CD4-positive, alpha-beta memory T cell (primary cell): ENCODE results near the gene FHAD1. TPM values are rescaled to one million over a fixed set of nuclear protein-coding genes. Genes with fewer than 3 reads are reported as not detected.

ENCODE experiments used
- CTCF ChIA-PET: fragments of 350-600 bp; sonication (Branson Sonifier 250); formaldehyde crosslinking; loops from one replicate; lab custom pipeline; 2021; ENCODE audit warnings: inconsistent platforms; ENCODE audit not compliant: partially characterized antibody; lab: Charles Lee
- POLR2A ChIA-PET: fragments of 350-600 bp; sonication (Branson Sonifier 250); formaldehyde crosslinking; loops from one replicate; lab custom pipeline; 2021; ENCODE audit not compliant: partially characterized antibody; lab: Charles Lee
- DNase-seq, 5 donors: peaks; one replicate each; pipeline versions ENCODE4 v3.0.0 to v3.0.0-alpha.2; 2020 to 2022; ENCODE audit warnings: mixed read lengths in 1 of 5
- H3K27ac ChIP-seq: one replicate; pipeline ENCODE4 v1.7.0; 2013; ENCODE audit warnings: low read depth, low read length
- H3K27me3 ChIP-seq: 2 replicates; pipeline ENCODE4 v1.7.0; 2013; ENCODE audit warnings: mild to moderate bottlenecking, low read length, moderate library complexity; ENCODE audit not compliant: insufficient read depth
- H3K36me3 ChIP-seq: 2 replicates; pipeline ENCODE4 v1.7.0; 2013; ENCODE audit warnings: mild to moderate bottlenecking, low read length, moderate library complexity; ENCODE audit not compliant: insufficient read depth
- H3K4me1 ChIP-seq: 2 replicates; pipeline ENCODE4 v1.7.0; 2013; ENCODE audit warnings: mild to moderate bottlenecking, low read length, moderate library complexity; ENCODE audit not compliant: insufficient read depth
- H3K4me3 ChIP-seq, 2 donors: one replicate each; pipeline ENCODE4 v1.7.0; 2013; ENCODE audit warnings: low read length in 2 of 2, mild to moderate bottlenecking in 1 of 2
- H3K9me3 ChIP-seq, 2 donors: one replicate each; pipeline ENCODE4 v1.7.0; 2013; ENCODE audit warnings: low read length in 2 of 2, control low read depth in 1 of 2; ENCODE audit not compliant: control insufficient read depth in 1 of 2
- H3K27ac Mint-ChIP-seq, 7 donors: one replicate each; pipeline ENCODE4 v1.8.0; 2020 to 2021; ENCODE audit warnings: mixed read lengths in 7 of 7, mild to moderate bottlenecking in 6 of 7, inconsistent platforms in 3 of 7, moderate library complexity in 3 of 7
- H3K27me3 Mint-ChIP-seq, 2 donors: one replicate each; pipeline ENCODE4 v1.8.0; 2020 to 2021; ENCODE audit warnings: mixed read lengths in 2 of 2
- H3K36me3 Mint-ChIP-seq, 2 donors: one replicate each; pipeline ENCODE4 v1.8.0; 2020 to 2021; ENCODE audit warnings: mixed read lengths in 2 of 2, inconsistent platforms in 1 of 2, mild to moderate bottlenecking in 1 of 2
- H3K4me1 Mint-ChIP-seq, 4 donors: one replicate each; pipeline ENCODE4 v1.8.0; 2020 to 2021; ENCODE audit warnings: mixed read lengths in 4 of 4, mild to moderate bottlenecking in 1 of 4
- H3K4me3 Mint-ChIP-seq, 8 donors: one replicate each; pipeline ENCODE4 v1.8.0; 2020 to 2021; ENCODE audit warnings: mixed read lengths in 8 of 8, mild to moderate bottlenecking in 7 of 8, moderate library complexity in 6 of 8, inconsistent platforms in 3 of 8
- H3K9me3 Mint-ChIP-seq, 8 donors: one replicate each; pipeline ENCODE4 v1.8.0; 2020 to 2021; ENCODE audit warnings: mixed read lengths in 8 of 8, mild to moderate bottlenecking in 5 of 8, inconsistent platforms in 3 of 8, moderate library complexity in 1 of 8
- intact Hi-C: fragments of 100-400 bp; cut with micrococcal nuclease; formaldehyde crosslinking; loops from one replicate; pipeline ENCODE4 v1.15.1; 2023
- polyA plus RNA-seq, 2 donors: library from polyadenylated mRNA; unstranded; fragments of 300-500 nt; fragmentation: Illumina TruSeq; gene quantifications; one replicate each; pipeline ENCODE4 v1.2.3, GENCODE V29; 2021
- total RNA-seq, 2 experiments: library from RNA; stranded (reverse); gene quantifications; one replicate each; pipeline ENCODE4 v1.2.3, GENCODE V29; 2021

The FHAD1 gene
- total and polyA plus RNA-seq, 4 experiments from 2014 or later, result 0.03 TPM; not detected in 3

- no peak for DNase-seq
- Histone ChIP-seq H3K36me3 (no peaks in the 10 kb centered on the region), H3K9me3 (no peaks in the 10 kb centered on the region), H3K27ac (no peak overlapping the region), H3K27me3 (peaks cover 5% of the 10 kb centered on the region), H3K4me3 (no peak overlapping the region), H3K4me1 (no peaks in the 10 kb centered on the region)
- intact Hi-C loops, result no loop called here
- no peaks in the 10 kb centered on the region for H3K9me3 Mint-ChIP-seq
- no peak overlapping the region for H3K27ac Mint-ChIP-seq
- POLR2A ChIA-PET, result no interaction called here
- H3K4me1 Mint-ChIP-seq, result no peaks in the 10 kb centered on the region
- H3K36me3 Mint-ChIP-seq, result no peaks in the 10 kb centered on the region
- no peak overlapping the region for H3K4me3 Mint-ChIP-seq
- CTCF ChIA-PET, result no interaction called here
- H3K27me3 Mint-ChIP-seq, result peaks cover 14 to 26% of the 10 kb centered on the region in 2 donors
These were observed 32.7 kb downstream of the FHAD1 start for GRCh38 chr1:15279576-15280230.

- CTCF ChIA-PET, result no interaction called here
- Mint-ChIP-seq H3K36me3 (no peaks in the 10 kb centered on the region), H3K27ac (no peak overlapping the region)
These were observed 33.4 kb downstream of the FHAD1 start for GRCh38 chr1:15280416-15280815.

GRCh38 chr1:15282038-15282437, 35.0 kb downstream of the FHAD1 start:
- POLR2A ChIA-PET, result no interaction called here

More at GRCh38 chr1:15280416-15280815, 33.4 kb downstream of the FHAD1 start:
- no peaks in the 10 kb centered on the region for H3K9me3 ChIP-seq
- H3K27me3 ChIP-seq, result peaks cover 5% of the 10 kb centered on the region
- no peaks in the 10 kb centered on the region for H3K4me1 Mint-ChIP-seq
- no peak overlapping the region for H3K4me3 Mint-ChIP-seq
- H3K4me3 ChIP-seq, result no peak overlapping the region
- peaks cover 14 to 25% of the 10 kb centered on the region in 2 donors for H3K27me3 Mint-ChIP-seq
- no peaks in the 10 kb centered on the region for H3K4me1 ChIP-seq
- DNase-seq, result no peak
- POLR2A ChIA-PET, result no interaction called here
- H3K36me3 ChIP-seq, result no peaks in the 10 kb centered on the region
- no peak overlapping the region for H3K27ac ChIP-seq
- no peaks in the 10 kb centered on the region for H3K9me3 Mint-ChIP-seq
- intact Hi-C loops, result no loop called here

GRCh38 chr1:15282810-15283474, 35.9 kb downstream of the FHAD1 start:
- H3K4me3 ChIP-seq, result no peak overlapping the region
- Mint-ChIP-seq H3K9me3 (peaks cover 0 to 5% (median 0%) of the 10 kb centered on the region in 8 donors), H3K36me3 (no peaks in the 10 kb centered on the region), H3K27ac (no peak overlapping the region), H3K4me3 (no peak overlapping the region), H3K4me1 (no peaks in the 10 kb centered on the region), H3K27me3 (peaks cover 9 to 19% of the 10 kb centered on the region in 2 donors)
- no peaks in the 10 kb centered on the region for H3K27me3 ChIP-seq
- no peaks in the 10 kb centered on the region for H3K4me1 ChIP-seq
- DNase-seq, result no peak
- intact Hi-C loops, result no loop called here
- H3K27ac ChIP-seq, result no peak overlapping the region
- POLR2A ChIA-PET, result no interaction called here
- CTCF ChIA-PET, result no interaction called here
- H3K9me3 ChIP-seq, result no peaks in the 10 kb centered on the region
- no peaks in the 10 kb centered on the region for H3K36me3 ChIP-seq

More at GRCh38 chr1:15282038-15282437, 35.0 kb downstream of the FHAD1 start:
- Histone ChIP-seq H3K27me3 (no peaks in the 10 kb centered on the region), H3K4me3 (no peak overlapping the region), H3K4me1 (no peaks in the 10 kb centered on the region), H3K9me3 (no peaks in the 10 kb centered on the region), H3K27ac (no peak overlapping the region), H3K36me3 (no peaks in the 10 kb centered on the region)
- Mint-ChIP-seq H3K36me3 (no peaks in the 10 kb centered on the region), H3K27ac (no peak overlapping the region), H3K9me3 (peaks cover 0 to 5% (median 0%) of the 10 kb centered on the region in 8 donors), H3K27me3 (peaks cover 4 to 21% of the 10 kb centered on the region in 2 donors), H3K4me1 (no peaks in the 10 kb centered on the region), H3K4me3 (no peak overlapping the region)
- intact Hi-C loops, result no loop called here
- DNase-seq, result no peak
- CTCF ChIA-PET, result no interaction called here

- intact Hi-C loops, result no loop called here
- no peaks in the 10 kb centered on the region for H3K4me1 ChIP-seq
- ChIA-PET POLR2A (no interaction called here), CTCF (no interaction called here)
- Mint-ChIP-seq H3K27me3 (peaks cover 9 to 21% of the 10 kb centered on the region in 2 donors), H3K9me3 (peaks cover 0 to 5% (median 0%) of the 10 kb centered on the region in 8 donors), H3K36me3 (no peaks in the 10 kb centered on the region), H3K27ac (peak overlapping the region in 1 of 7 donors; percentile 29), H3K4me3 (no peak overlapping the region), H3K4me1 (no peaks in the 10 kb centered on the region)
- DNase-seq, result no peak
- no peaks in the 10 kb centered on the region for H3K9me3 ChIP-seq
- no peak overlapping the region for H3K4me3 ChIP-seq
- no peaks in the 10 kb centered on the region for H3K27me3 ChIP-seq
- H3K36me3 ChIP-seq, result no peaks in the 10 kb centered on the region
- H3K27ac ChIP-seq, result no peak overlapping the region
These were observed 36.5 kb downstream of the FHAD1 start for GRCh38 chr1:15283526-15283925.

- Histone ChIP-seq H3K4me3 (no peak overlapping the region), H3K27me3 (no peaks in the 10 kb centered on the region), H3K9me3 (no peaks in the 10 kb centered on the region), H3K27ac (no peak overlapping the region), H3K4me1 (no peaks in the 10 kb centered on the region), H3K36me3 (no peaks in the 10 kb centered on the region)
- intact Hi-C loops, result no loop called here
- peaks cover 0 to 5% (median 0%) of the 10 kb centered on the region in 8 donors for H3K9me3 Mint-ChIP-seq
- no peak overlapping the region for H3K27ac Mint-ChIP-seq
- H3K4me1 Mint-ChIP-seq, result no peaks in the 10 kb centered on the region
- POLR2A ChIA-PET, result no interaction called here
- no peaks in the 10 kb centered on the region for H3K36me3 Mint-ChIP-seq
- peaks cover 11 to 21% of the 10 kb centered on the region in 2 donors for H3K27me3 Mint-ChIP-seq
- no peak for DNase-seq
- CTCF ChIA-PET, result no interaction called here
- H3K4me3 Mint-ChIP-seq, result no peak overlapping the region
These were observed 39.4 kb downstream of the FHAD1 start for GRCh38 chr1:15286452-15286851.

- intact Hi-C loops, result no loop called here
- no peaks in the 10 kb centered on the region for H3K9me3 ChIP-seq
These were observed 40.3 kb downstream of the FHAD1 start for GRCh38 chr1:15287035-15287979.

More at GRCh38 chr1:15287035-15287979, 40.3 kb downstream of the FHAD1 start:
- Histone ChIP-seq H3K27ac (no peak overlapping the region), H3K27me3 (no peaks in the 10 kb centered on the region), H3K4me3 (no peak overlapping the region), H3K4me1 (no peaks in the 10 kb centered on the region), H3K36me3 (no peaks in the 10 kb centered on the region)
- no peak for DNase-seq
- Mint-ChIP-seq H3K27me3 (peaks cover 11 to 21% of the 10 kb centered on the region in 2 donors), H3K36me3 (no peaks in the 10 kb centered on the region), H3K9me3 (peaks cover 0 to 5% (median 0%) of the 10 kb centered on the region in 8 donors), H3K27ac (peak overlapping the region in 1 of 7 donors; percentile 15), H3K4me3 (no peak overlapping the region), H3K4me1 (no peaks in the 10 kb centered on the region)
- POLR2A ChIA-PET, result no interaction called here
- CTCF ChIA-PET, result interaction anchor here (1.0 kb wide), 1 partner anchor 159 kb away, joined by 3 read pairs; no protein-coding TSS in a partner anchor
